Small intestine (tissue), 7 donors: Measurements from ENCODE around the gene RNF208. TPM values are rescaled to one million over a fixed set of nuclear protein-coding genes. Genes with fewer than 3 reads are reported as not detected.

Experiments used
- DNase-seq, 2 donors: peaks; one replicate each; pipeline versions ENCODE4 v3.0.0 to v3.0.0-alpha.2; 2013
- FAIRE-seq: peaks from 2 replicates; lab custom pipeline; 2012; peaks lifted over from hg19 to GRCh38; lab: Jason Lieb, UNC
- H3K27ac ChIP-seq, 3 donors: one replicate each; pipeline ENCODE4 v1.5.1; 2013; ENCODE audit warnings: low read length in 2 of 3, mild to moderate bottlenecking in 2 of 3, control low read depth in 1 of 3, inconsistent platforms in 1 of 3, low read depth in 1 of 3, moderate library complexity in 1 of 3
- H3K27me3 ChIP-seq, 3 donors: one replicate each; pipeline ENCODE4 v1.6.1; 2013; ENCODE audit warnings: low read length in 3 of 3, inconsistent platforms in 1 of 3; ENCODE audit not compliant: control insufficient read depth in 3 of 3, insufficient read depth in 3 of 3
- H3K36me3 ChIP-seq, 3 donors: one replicate each; pipeline ENCODE4 v1.6.1; 2013; ENCODE audit warnings: low read length in 3 of 3, inconsistent platforms in 1 of 3, low read depth in 1 of 3, mild to moderate bottlenecking in 1 of 3, moderate library complexity in 1 of 3; ENCODE audit not compliant: control insufficient read depth in 3 of 3, insufficient read depth in 2 of 3
- H3K4me1 ChIP-seq, 3 donors: one replicate each; pipeline ENCODE4 v1.6.1; 2013; ENCODE audit warnings: low read length in 2 of 3, inconsistent platforms in 1 of 3, low read depth in 1 of 3, mild to moderate bottlenecking in 1 of 3, moderate library complexity in 1 of 3; ENCODE audit not compliant: control insufficient read depth in 3 of 3, insufficient read depth in 2 of 3
- H3K4me3 ChIP-seq, 3 donors: one replicate each; pipeline ENCODE4 v1.5.1; 2013; ENCODE audit warnings: low read length in 3 of 3, control low read depth in 1 of 3, inconsistent platforms in 1 of 3, low read depth in 1 of 3, mild to moderate bottlenecking in 1 of 3, moderate library complexity in 1 of 3
- H3K9me3 ChIP-seq, 2 donors: one replicate each; pipeline ENCODE4 v1.6.1; 2013; ENCODE audit warnings: low read depth in 1 of 2, low read length in 1 of 2; ENCODE audit not compliant: control insufficient read depth in 2 of 2, insufficient read depth in 1 of 2
- WGBS, 3 donors: extraction: QIAGEN DNeasy Blood & Tissue Kit; methylation state at CpG; one replicate each; pipeline ENCODE4 v1.1.7; 2013; 5-methylcytosine and 5-hydroxymethylcytosine counted together
- polyA plus RNA-seq, 4 donors: library from polyadenylated mRNA; stranded (reverse) in 3 of 4; unstranded in 1 of 4; fragments of 200-250 nt in 3 of 4; fragments of 120-200 nt in 1 of 4; gene quantifications; one replicate each; pipeline versions ENCODE4 v1.2.1 to v1.2.3, GENCODE V29; 2013
- donor health status: healthy with polysubstance abuse.
- donor health status: control.
- donor health status: control.
- donor health status: Bipolar disorder and iron deficiency.
- donor health status: healthy.

Gene RNF208
- polyA plus RNA-seq, 4 donors, result 2.7 to 10.8 (median 8.3) TPM

GRCh38 chr9:137190315-137190856 is 31.7 kb downstream of the RNF208 start:
- H3K4me1 ChIP-seq, result peaks cover 3 to 43% (median 19%) of the 10 kb centered on the region in 3 donors
- WGBS, 3 donors, result 33 to 68% (median 60%) methylated on average over 7 to 9 of the region's 9 CpGs
- no peaks in the 10 kb centered on the region for H3K27me3 ChIP-seq
- peak overlapping the region in 1 of 3 donors; percentile 96 for H3K27ac ChIP-seq
- H3K9me3 ChIP-seq, result no peaks in the 10 kb centered on the region
- H3K36me3 ChIP-seq, result peaks cover 0 to 85% (median 0%) of the 10 kb centered on the region in 3 donors
- DNase-seq (peak in 1 of 2 donors; percentile 53), FAIRE-seq (no peak)
- H3K4me3 ChIP-seq, result peak overlapping the region in 2 of 3 donors; percentile 89 to 100

- FAIRE-seq (no peak), DNase-seq (no peak)
- peak overlapping the region; percentile 84 to 100 (median 89) for H3K4me3 ChIP-seq
- no peaks in the 10 kb centered on the region for H3K9me3 ChIP-seq
- peak overlapping the region; percentile 78 to 96 (median 96) for H3K27ac ChIP-seq
- WGBS, 3 donors, result 14 to 32% (median 25%) methylated on average over 23 of the region's 23 CpGs
- H3K4me1 ChIP-seq, result peaks cover 3 to 35% (median 19%) of the 10 kb centered on the region in 3 donors
- H3K27me3 ChIP-seq, result no peaks in the 10 kb centered on the region
- H3K36me3 ChIP-seq, result peaks cover 0 to 85% (median 0%) of the 10 kb centered on the region in 3 donors
Measured at GRCh38 chr9:137189297-137190295, 32.4 kb downstream of the RNF208 start.

- Histone ChIP-seq H3K36me3 (peaks cover 3 to 85% (median 6%) of the 10 kb centered on the region in 3 donors), H3K27ac (peak within 1 kb of the TSS; percentile 78 to 96 (median 96)), H3K4me3 (peak within 1 kb of the TSS; percentile 84 to 100 (median 89)), H3K27me3 (no peaks in the 10 kb centered on the region), H3K9me3 (no peaks in the 10 kb centered on the region), H3K4me1 (peaks cover 3 to 35% (median 19%) of the 10 kb centered on the region in 3 donors)
- FAIRE-seq (no peak), DNase-seq (peak; percentile 92 to 99)
- 0% methylated on average over 77 to 98 of the region's 98 CpGs for WGBS, 3 donors
Measured at GRCh38 chr9:137188490-137189296, 33.3 kb downstream of the RNF208 start, which contains the start of the genes ANAPC2 and SSNA1. TSS of gene ANAPC2 (minus strand) at chr9:137188560. CDS start at chr9:137188532, 28 bp downstream. TSS of gene SSNA1 (plus strand) at chr9:137188676. CDS start at chr9:137188727, 51 bp downstream.

- H3K4me1 ChIP-seq, result peaks cover 3 to 35% (median 19%) of the 10 kb centered on the region in 3 donors
- no peaks in the 10 kb centered on the region for H3K27me3 ChIP-seq
- peak overlapping the region; percentile 73 to 96 (median 96) for H3K27ac ChIP-seq
- no peak for FAIRE-seq
- H3K9me3 ChIP-seq, result no peaks in the 10 kb centered on the region
- H3K4me3 ChIP-seq, result peak overlapping the region; percentile 84 to 100 (median 89)
- H3K36me3 ChIP-seq, result peaks cover 6 to 85% (median 6%) of the 10 kb centered on the region in 3 donors
- 0 to 1% (median 1%) methylated on average over 30 to 31 of the region's 31 CpGs for WGBS, 3 donors
- DNase-seq, result no peak
Measured at GRCh38 chr9:137188086-137188489, 34.0 kb downstream of the RNF208 start.

- FAIRE-seq (no peak), DNase-seq (no peak)
- H3K4me1 ChIP-seq, result peaks cover 3 to 35% (median 19%) of the 10 kb centered on the region in 3 donors
- no peaks in the 10 kb centered on the region for H3K27me3 ChIP-seq
- no peak overlapping the region for H3K27ac ChIP-seq
- 75 to 84% (median 75%) methylated on average over 15 of the region's 15 CpGs for WGBS, 3 donors
- H3K36me3 ChIP-seq, result peaks cover 9 to 85% (median 9%) of the 10 kb centered on the region in 3 donors
- no peaks in the 10 kb centered on the region for H3K9me3 ChIP-seq
- peak overlapping the region; percentile 84 to 100 (median 89) for H3K4me3 ChIP-seq
Measured at GRCh38 chr9:137187386-137187785, 34.7 kb downstream of the RNF208 start.

GRCh38 chr9:137186385-137186784 is 35.7 kb downstream of the RNF208 start:
- DNase-seq, result no peak
- Histone ChIP-seq H3K27me3 (no peaks in the 10 kb centered on the region), H3K36me3 (peaks cover 9 to 85% (median 12%) of the 10 kb centered on the region in 3 donors), H3K27ac (no peak overlapping the region), H3K4me1 (peaks cover 3 to 35% (median 19%) of the 10 kb centered on the region in 3 donors), H3K4me3 (no peak overlapping the region), H3K9me3 (no peaks in the 10 kb centered on the region)
- whole genome bisulfite sequencing, 3 donors, result 37 to 69% (median 42%) methylated on average over 6 of the region's 6 CpGs
- FAIRE-seq, result no peak

GRCh38 chr9:137185921-137186320 is 36.1 kb downstream of the RNF208 start:
- 92 to 96% (median 93%) methylated on average over 19 of the region's 19 CpGs for WGBS, 3 donors
- H3K27ac ChIP-seq, result no peak overlapping the region
- H3K36me3 ChIP-seq, result peaks cover 9 to 85% (median 12%) of the 10 kb centered on the region in 3 donors
- H3K4me1 ChIP-seq, result peaks cover 3 to 35% (median 19%) of the 10 kb centered on the region in 3 donors
- no peaks in the 10 kb centered on the region for H3K9me3 ChIP-seq
- no peak for DNase-seq
- H3K27me3 ChIP-seq, result no peaks in the 10 kb centered on the region
- H3K4me3 ChIP-seq, result no peak overlapping the region
- FAIRE-seq, result no peak
